Central memory CD8-positive, alpha-beta T cell (primary cell): ENCODE results near the gene IFT122.
"Not testable (repeated sequence)": the region's sequence is repeated elsewhere in the genome, so short reads cannot be mapped to it uniquely, and the experiment has no call there.

Source experiments
- ATAC-seq: fragments of 150-1000 bp; cut with Tn5 transposase; replicated peaks from 2 replicates; pipeline ENCODE4 v1.10.0; 2022; ENCODE audit warnings: mild to moderate bottlenecking, moderate FRiP score, moderate number of reproducible peaks; ENCODE audit not compliant: poor library complexity, severe bottlenecking; ENCODE audit errors: extremely low read depth
- DNase-seq, 2 donors: peaks; one replicate each; pipeline ENCODE4 v3.0.0; 2021; ENCODE audit warnings: low spot score in 2 of 2
- H3K27ac Mint-ChIP-seq: one replicate; pipeline ENCODE4 v1.8.0; 2022; ENCODE audit warnings: low read depth, mild to moderate bottlenecking, moderate library complexity, mixed read lengths
- H3K27me3 Mint-ChIP-seq: one replicate; pipeline ENCODE4 v1.8.0; 2022; ENCODE audit warnings: mixed read lengths
- H3K36me3 Mint-ChIP-seq: one replicate; pipeline ENCODE4 v1.8.0; 2022; ENCODE audit warnings: mild to moderate bottlenecking, moderate library complexity, mixed read lengths; ENCODE audit not compliant: insufficient read depth
- H3K4me1 Mint-ChIP-seq: one replicate; pipeline ENCODE4 v1.8.0; 2022; ENCODE audit warnings: mixed read lengths
- H3K4me3 Mint-ChIP-seq: one replicate; pipeline ENCODE4 v1.8.0; 2022; ENCODE audit warnings: mild to moderate bottlenecking, moderate library complexity, mixed read lengths
- H3K9me3 Mint-ChIP-seq: one replicate; pipeline ENCODE4 v1.8.0; 2022; ENCODE audit warnings: mixed read lengths

Gene IFT122

DNA sequence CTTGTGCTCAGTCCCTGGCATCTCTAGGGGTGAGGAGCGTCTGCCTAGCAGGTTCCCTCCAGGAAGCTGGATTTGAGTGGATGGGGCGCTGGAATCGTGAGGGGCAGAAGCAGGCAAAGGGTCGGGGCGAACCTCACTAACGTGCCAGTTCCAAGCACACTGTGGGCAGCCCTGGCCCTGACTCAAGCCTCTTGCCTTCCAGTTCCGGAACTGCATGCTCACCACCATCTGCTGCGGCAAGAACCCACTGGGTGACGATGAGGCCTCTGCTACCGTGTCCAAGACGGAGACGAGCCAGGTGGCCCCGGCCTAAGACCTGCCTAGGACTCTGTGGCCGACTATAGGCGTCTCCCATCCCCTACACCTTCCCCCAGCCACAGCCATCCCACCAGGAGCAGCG is 93.4 kb downstream of the IFT122 start:
- H3K9me3 Mint-ChIP-seq: no peaks in the 10 kb centered on the region
- no peak for ATAC-seq
- H3K27ac Mint-ChIP-seq: no peak overlapping the region
- no peak overlapping the region for H3K4me3 Mint-ChIP-seq
- H3K27me3 Mint-ChIP-seq: no peaks in the 10 kb centered on the region
- DNase-seq: no peak
- H3K36me3 Mint-ChIP-seq: peaks cover 1% of the 10 kb centered on the region
- H3K4me1 Mint-ChIP-seq: peaks cover 12% of the 10 kb centered on the region

DNA sequence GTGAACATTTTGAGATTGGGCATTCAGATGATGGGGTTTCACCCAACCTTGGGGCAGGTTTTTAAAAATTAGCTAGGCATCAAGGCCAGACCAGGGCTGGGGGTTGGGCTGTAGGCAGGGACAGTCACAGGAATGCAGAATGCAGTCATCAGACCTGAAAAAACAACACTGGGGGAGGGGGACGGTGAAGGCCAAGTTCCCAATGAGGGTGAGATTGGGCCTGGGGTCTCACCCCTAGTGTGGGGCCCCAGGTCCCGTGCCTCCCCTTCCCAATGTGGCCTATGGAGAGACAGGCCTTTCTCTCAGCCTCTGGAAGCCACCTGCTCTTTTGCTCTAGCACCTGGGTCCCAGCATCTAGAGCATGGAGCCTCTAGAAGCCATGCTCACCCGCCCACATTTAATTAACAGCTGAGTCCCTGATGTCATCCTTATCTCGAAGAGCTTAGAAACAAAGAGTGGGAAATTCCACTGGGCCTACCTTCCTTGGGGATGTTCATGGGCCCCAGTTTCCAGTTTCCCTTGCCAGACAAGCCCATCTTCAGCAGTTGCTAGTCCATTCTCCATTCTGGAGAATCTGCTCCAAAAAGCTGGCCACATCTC is 94.5 kb downstream of the IFT122 start:
- peaks cover 12% of the 10 kb centered on the region for H3K4me1 Mint-ChIP-seq
- H3K4me3 Mint-ChIP-seq: no peak overlapping the region
- H3K27ac Mint-ChIP-seq: no peak overlapping the region
- no peaks in the 10 kb centered on the region for H3K9me3 Mint-ChIP-seq
- peaks cover 1% of the 10 kb centered on the region for H3K36me3 Mint-ChIP-seq
- no peaks in the 10 kb centered on the region for H3K27me3 Mint-ChIP-seq
- ATAC-seq (no peak), DNase-seq (no peak)

DNA sequence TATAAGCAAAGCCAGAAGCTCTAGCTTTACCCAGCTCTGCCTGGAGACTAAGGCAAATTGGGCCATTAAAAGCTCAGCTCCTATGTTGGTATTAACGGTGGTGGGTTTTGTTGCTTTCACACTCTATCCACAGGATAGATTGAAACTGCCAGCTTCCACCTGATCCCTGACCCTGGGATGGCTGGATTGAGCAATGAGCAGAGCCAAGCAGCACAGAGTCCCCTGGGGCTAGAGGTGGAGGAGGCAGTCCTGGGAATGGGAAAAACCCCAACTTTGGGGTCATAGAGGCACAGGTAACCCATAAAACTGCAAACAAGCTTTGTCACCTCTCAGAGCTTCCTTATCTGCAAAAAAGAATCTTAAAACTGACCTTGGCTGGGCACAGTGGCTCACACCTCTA is 95.1 kb downstream of the IFT122 start:
- H3K27me3 Mint-ChIP-seq: no peaks in the 10 kb centered on the region
- peaks cover 12% of the 10 kb centered on the region for H3K4me1 Mint-ChIP-seq
- H3K9me3 Mint-ChIP-seq: no peaks in the 10 kb centered on the region
- H3K4me3 Mint-ChIP-seq: no peak overlapping the region
- DNase-seq (no peak), ATAC-seq (no peak)
- H3K36me3 Mint-ChIP-seq: peaks cover 1% of the 10 kb centered on the region
- H3K27ac Mint-ChIP-seq: no peak overlapping the region

DNA sequence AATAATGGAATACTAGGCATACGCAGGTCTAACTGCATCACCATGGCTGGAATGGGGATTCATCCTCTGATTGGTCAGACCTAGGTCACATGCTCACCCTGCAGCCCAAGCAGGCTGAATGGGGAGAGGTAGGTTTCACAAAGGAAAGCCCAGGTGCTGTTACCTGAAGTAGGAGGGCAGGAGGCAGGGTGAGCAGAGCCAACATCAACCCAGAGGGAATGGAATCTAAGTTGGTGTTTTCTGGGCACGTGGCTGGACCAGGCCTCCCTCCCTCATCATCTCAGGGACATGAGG is 96.3 kb downstream of the IFT122 start:
- peaks cover 12% of the 10 kb centered on the region for H3K4me1 Mint-ChIP-seq
- ATAC-seq (no peak), DNase-seq (no peak)
- H3K36me3 Mint-ChIP-seq: peaks cover 1% of the 10 kb centered on the region
- no peak overlapping the region for H3K27ac Mint-ChIP-seq
- H3K27me3 Mint-ChIP-seq: no peaks in the 10 kb centered on the region
- no peak overlapping the region for H3K4me3 Mint-ChIP-seq
- H3K9me3 Mint-ChIP-seq: no peaks in the 10 kb centered on the region

DNA sequence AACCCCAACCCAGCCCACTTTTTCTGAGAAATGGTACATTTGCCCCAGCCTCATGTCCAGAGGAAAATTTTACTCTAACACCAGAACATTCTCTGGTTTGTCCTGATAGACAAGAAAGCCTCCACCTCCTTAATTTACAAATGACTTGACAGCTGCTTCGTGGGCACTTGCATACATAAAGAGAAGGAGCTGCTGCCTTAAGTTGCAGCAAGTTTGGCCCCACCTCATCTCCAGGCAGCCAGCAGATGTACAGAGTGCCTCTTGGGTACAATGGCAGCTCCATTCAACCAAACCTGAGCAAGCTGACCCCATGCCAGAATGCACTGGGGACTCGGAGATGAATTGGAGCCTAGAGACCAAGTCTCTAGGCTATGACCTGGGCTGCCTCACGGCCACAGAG is 96.8 kb downstream of the IFT122 start:
- DNase-seq: no peak
- peaks cover under 1% of the 10 kb centered on the region for H3K36me3 Mint-ChIP-seq
- peaks cover 7% of the 10 kb centered on the region for H3K4me1 Mint-ChIP-seq
- no peak for ATAC-seq
- no peaks in the 10 kb centered on the region for H3K9me3 Mint-ChIP-seq
- H3K27me3 Mint-ChIP-seq: no peaks in the 10 kb centered on the region
- H3K27ac Mint-ChIP-seq: peak overlapping the region; percentile 81
- no peak overlapping the region for H3K4me3 Mint-ChIP-seq

DNA sequence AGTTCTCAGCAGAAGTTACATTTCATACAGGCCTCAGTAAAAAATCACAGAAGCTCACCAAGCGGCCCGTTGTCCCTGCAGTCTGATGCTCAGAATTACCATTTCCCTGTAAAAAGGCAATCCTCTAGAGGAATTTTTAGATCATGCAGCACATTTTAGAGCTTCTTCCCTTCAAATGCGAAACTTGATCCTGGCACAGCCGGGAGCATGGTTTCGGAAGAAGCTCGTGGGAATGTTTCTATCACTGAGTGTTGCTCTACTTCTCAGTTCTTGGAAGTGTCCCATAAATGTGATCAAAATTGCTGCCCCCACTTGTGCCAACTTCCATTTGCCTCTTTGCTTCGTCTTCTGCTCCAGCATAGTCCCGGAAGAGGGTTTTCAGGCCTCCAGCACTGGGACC is 99.2 kb downstream of the IFT122 start:
- no peak for DNase-seq
- ATAC-seq: no peak
- H3K36me3 Mint-ChIP-seq: peaks cover 3% of the 10 kb centered on the region
- no peaks in the 10 kb centered on the region for H3K9me3 Mint-ChIP-seq
- no peaks in the 10 kb centered on the region for H3K27me3 Mint-ChIP-seq
- no peak overlapping the region for H3K27ac Mint-ChIP-seq
- no peak overlapping the region for H3K4me3 Mint-ChIP-seq
- H3K4me1 Mint-ChIP-seq: peaks cover 3% of the 10 kb centered on the region

DNA sequence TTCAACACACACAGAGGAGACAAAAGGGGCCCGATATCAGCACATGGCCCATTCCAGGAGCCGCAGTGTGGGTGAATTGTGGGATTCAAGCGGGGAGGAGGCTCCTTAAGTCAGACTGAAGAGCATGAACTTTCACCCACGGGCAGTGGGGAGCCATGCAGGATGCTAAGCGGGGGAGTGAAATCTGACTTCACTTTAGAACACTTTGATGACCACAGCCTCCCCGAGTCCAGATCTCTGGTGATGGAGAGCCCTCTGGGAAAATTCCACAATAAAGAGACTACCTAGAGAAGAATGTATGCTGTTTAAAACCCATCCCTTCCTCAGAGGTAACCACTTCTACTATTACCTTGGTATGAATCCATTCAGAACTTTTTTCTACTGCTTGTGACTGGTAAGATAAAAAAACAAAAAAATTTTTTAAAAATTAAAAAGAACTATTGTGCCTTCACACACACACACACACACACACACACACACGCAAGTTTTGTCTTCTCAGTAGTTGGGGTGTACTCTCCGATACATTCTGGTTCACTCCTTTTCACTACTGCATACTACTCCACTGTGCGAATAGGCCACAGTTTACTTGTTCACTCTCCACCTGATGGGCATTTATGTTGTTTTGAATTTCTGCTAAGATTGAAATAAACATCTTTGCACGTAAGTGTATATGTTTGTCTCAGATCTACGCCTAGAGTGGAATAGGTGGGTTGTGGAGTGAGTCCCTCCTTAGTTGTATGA is 100.9 kb downstream of the IFT122 start:
- no peak overlapping the region for H3K4me3 Mint-ChIP-seq
- no peak overlapping the region for H3K27ac Mint-ChIP-seq
- H3K36me3 Mint-ChIP-seq: peaks cover 3% of the 10 kb centered on the region
- H3K9me3 Mint-ChIP-seq: no peaks in the 10 kb centered on the region
- H3K4me1 Mint-ChIP-seq: no peaks in the 10 kb centered on the region
- H3K27me3 Mint-ChIP-seq: no peaks in the 10 kb centered on the region
- DNase-seq (no peak), ATAC-seq (no peak)

DNA sequence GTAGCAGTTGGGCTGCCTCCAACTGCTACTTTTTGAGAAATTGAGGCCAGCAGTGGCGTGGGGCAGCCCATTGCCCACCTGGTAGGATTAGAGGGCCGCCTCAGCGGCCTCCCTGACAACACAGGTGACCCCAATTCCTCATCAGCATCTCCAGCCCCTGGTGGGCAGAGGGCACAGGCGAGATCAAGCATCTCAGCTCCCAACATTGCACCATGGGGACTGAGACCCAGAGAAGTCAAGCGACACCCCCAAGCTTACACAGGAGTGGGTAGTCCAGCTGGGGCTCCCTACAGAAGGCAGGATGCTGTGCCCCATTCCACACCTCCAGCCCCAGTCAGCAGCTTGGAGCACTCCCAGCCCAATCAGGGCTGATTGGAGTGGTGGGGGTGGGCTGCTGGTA is 102.7 kb downstream of the IFT122 start:
- ATAC-seq: no peak
- H3K27me3 Mint-ChIP-seq: no peaks in the 10 kb centered on the region
- no peaks in the 10 kb centered on the region for H3K9me3 Mint-ChIP-seq
- no peak overlapping the region for H3K4me3 Mint-ChIP-seq
- H3K36me3 Mint-ChIP-seq: peaks cover 3% of the 10 kb centered on the region
- H3K27ac Mint-ChIP-seq: no peak overlapping the region
- DNase-seq: no peak
- H3K4me1 Mint-ChIP-seq: no peaks in the 10 kb centered on the region

DNA sequence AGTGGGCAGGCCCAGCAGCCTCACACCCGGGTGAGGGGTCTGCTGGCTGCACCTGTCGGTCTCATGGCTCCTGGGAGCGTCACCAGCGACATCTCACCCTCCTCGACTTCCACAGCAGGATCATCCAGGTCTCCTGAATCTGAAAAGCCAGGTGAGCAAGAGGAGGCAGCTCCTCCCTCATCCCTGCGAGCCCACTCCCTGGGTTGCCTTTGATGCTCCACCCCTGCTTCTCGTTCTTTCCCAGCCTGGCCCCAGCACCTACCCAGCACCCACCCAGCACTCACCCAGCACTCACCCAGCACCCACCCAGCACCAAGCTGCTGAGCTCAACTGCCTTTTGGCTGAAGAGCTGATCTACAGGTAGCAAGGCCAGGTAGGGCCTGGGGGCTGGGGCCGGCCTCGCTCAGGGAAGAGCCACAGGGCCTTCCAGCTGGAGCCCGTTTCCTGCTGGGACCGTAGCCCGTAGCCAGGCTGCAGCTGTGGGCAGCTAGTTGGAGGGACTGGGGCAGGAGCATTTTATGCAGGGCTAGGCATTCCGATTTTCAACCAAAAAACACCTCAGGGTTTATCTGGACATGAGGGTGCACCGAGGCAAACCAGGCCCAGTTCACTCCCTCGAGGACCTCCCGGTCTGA is 103.2 kb downstream of the IFT122 start, which contains the start of gene H1-8:
Gene H1-8, plus strand, starts transcription at position 20 of the 635 bp plus-strand sequence. Its CDS starts 44 bp downstream, at position 64.
- peak within 1 kb of the TSS; percentile 10 for H3K27ac Mint-ChIP-seq
- no peak for DNase-seq
- H3K4me1 Mint-ChIP-seq: no peaks in the 10 kb centered on the region
- H3K9me3 Mint-ChIP-seq: no peaks in the 10 kb centered on the region
- H3K4me3 Mint-ChIP-seq: no peak within 1 kb of the TSS
- H3K27me3 Mint-ChIP-seq: no peaks in the 10 kb centered on the region
- peaks cover 3% of the 10 kb centered on the region for H3K36me3 Mint-ChIP-seq
- no peak for ATAC-seq

DNA sequence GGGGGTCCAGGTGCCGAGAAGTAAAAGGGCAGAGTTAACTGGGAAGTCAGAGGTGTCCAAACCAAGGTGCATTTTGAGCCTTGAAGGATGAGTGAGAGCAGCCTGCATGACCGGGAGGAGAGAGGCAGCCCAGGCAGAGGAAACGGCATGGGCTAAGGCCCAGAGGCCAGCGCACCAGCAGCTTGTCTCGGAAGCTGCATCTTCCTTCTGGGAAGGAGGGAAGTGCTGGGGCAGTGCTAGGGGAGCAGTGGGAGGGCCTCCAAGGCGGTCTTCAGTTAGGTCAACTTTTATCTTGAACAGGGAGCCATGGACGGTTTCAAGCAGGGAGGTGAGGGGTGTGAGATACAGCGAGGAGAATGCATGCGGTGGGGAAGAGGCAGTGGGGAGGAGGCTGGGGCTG is 104.0 kb downstream of the IFT122 start:
- no peaks in the 10 kb centered on the region for H3K27me3 Mint-ChIP-seq
- H3K9me3 Mint-ChIP-seq: no peaks in the 10 kb centered on the region
- no peak for ATAC-seq
- no peaks in the 10 kb centered on the region for H3K4me1 Mint-ChIP-seq
- H3K27ac Mint-ChIP-seq: peak overlapping the region; percentile 10
- no peak overlapping the region for H3K4me3 Mint-ChIP-seq
- peaks cover 3% of the 10 kb centered on the region for H3K36me3 Mint-ChIP-seq
- DNase-seq: no peak

DNA sequence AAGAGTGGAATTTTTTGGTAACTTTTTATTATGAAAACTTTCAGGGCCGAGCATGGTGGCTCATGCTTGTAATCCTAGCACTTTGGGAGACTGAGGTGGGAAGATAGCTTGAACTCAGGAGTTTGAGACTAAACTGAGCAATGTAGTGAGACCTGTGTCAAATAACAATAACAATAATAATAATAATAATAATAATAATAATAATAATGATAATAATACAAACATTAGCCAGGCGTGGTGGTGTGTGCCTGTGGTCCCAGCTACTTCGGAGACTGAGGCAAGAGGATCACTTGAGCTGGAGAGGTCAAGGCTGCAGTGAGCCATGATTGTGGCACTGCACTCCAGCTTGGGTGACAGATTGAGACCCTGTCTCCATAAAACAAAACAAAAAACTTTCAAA is 105.9 kb downstream of the IFT122 start:
- not testable (repeated sequence) for H3K4me3 Mint-ChIP-seq, H3K27me3 Mint-ChIP-seq, H3K9me3 Mint-ChIP-seq, DNase-seq, H3K36me3 Mint-ChIP-seq, H3K27ac Mint-ChIP-seq, ATAC-seq, H3K4me1 Mint-ChIP-seq

DNA sequence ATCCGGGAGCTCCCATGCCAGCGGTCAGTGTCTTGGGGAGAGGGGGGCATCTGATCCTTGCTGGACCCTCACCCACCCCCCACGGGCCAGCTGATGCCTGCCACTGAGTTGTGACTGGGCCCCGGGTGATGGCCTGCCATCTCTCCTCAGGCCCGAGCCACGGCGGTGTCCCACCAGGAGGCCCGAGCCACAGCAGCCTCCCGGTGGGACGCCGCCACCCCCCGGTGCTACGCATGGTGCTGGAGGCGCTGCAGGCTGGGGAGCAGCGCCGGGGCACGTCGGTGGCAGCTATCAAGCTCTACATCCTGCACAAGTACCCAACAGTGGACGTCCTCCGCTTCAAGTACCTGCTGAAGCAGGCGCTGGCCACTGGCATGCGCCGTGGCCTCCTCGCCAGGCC is 107.2 kb downstream of the IFT122 start:
- H3K4me1 Mint-ChIP-seq: peaks cover 9% of the 10 kb centered on the region
- H3K27ac Mint-ChIP-seq: no peak overlapping the region
- ATAC-seq: no peak

More for the DNA sequence above, 107.2 kb downstream of the IFT122 start:
- Mint-ChIP-seq H3K27me3 (no peaks in the 10 kb centered on the region), H3K36me3 (peaks cover 3% of the 10 kb centered on the region), H3K9me3 (no peaks in the 10 kb centered on the region), H3K4me3 (no peak overlapping the region)
- DNase-seq: no peak
